Endothelial cell of umbilical vein (primary cell): ENCODE results near the gene MAGI1. TPM values are rescaled to one million over a fixed set of nuclear protein-coding genes. Genes with fewer than 3 reads are reported as not detected.

Experiments used
- BruUV-seq: library from RNA; stranded (reverse); fragments of 400-500 nt; replicated peaks from 2 replicates; lab custom pipeline; 2021; lab: Mats Ljungman, UMichigan
- CTCF ChIA-PET: fragments of 300-600, 350-600 bp; sonication (Branson Sonifier 250); formaldehyde crosslinking; loops from one replicate; lab custom pipeline; 2021; ENCODE audit warnings: antibody characterized with exemption, inconsistent platforms; lab: Charles Lee
- POLR2A ChIA-PET: fragments of 300-600, 350-600 bp; sonication (Branson Sonifier 250); formaldehyde crosslinking; loops from one replicate; lab custom pipeline; 2021; ENCODE audit warnings: antibody characterized with exemption, inconsistent platforms; lab: Charles Lee
- DNase-seq: peaks from one replicate; pipeline ENCODE4 v3.0.0-alpha.2; 2011; ENCODE audit warnings: low read depth, low spot score
- FAIRE-seq: peaks from 2 replicates; lab custom pipeline; 2011; peaks lifted over from hg19 to GRCh38; lab: Jason Lieb, UNC
- H2AFZ ChIP-seq: 2 replicates; pipeline ENCODE4 v1.6.0; 2012; ENCODE audit warnings: low read depth, low read length, control low read depth, inconsistent platforms
- H3K27ac ChIP-seq: 2 replicates; pipeline ENCODE4 v1.5.1; 2011; ENCODE audit warnings: low read depth, mild to moderate bottlenecking, control low read depth, low read length, moderate library complexity; ENCODE audit not compliant: insufficient read depth
- H3K27me3 ChIP-seq, 2 experiments: 2 replicates each; pipeline versions ENCODE4 v1.6.0 to v1.6.1; 2011; ENCODE audit warnings: low read length in 2 of 2, mixed read lengths in 1 of 2; ENCODE audit not compliant: control insufficient read depth in 2 of 2, insufficient read depth in 2 of 2
- H3K36me3 ChIP-seq, 2 experiments: 2 replicates in 1 of 2; 3 replicates in 1 of 2; pipeline ENCODE4 v1.5.1; 2011; ENCODE audit warnings: low read length in 2 of 2, mild to moderate bottlenecking in 1 of 2, moderate library complexity in 1 of 2; ENCODE audit not compliant: control insufficient read depth in 2 of 2, insufficient read depth in 2 of 2; ENCODE audit errors: extremely low read depth in 1 of 2
- H3K4me1 ChIP-seq: 3 replicates; pipeline ENCODE4 v1.5.1; 2011; ENCODE audit warnings: mild to moderate bottlenecking, low read length; ENCODE audit not compliant: control insufficient read depth, insufficient read depth; ENCODE audit errors: extremely low read depth
- H3K4me2 ChIP-seq: 2 replicates; pipeline ENCODE4 v1.6.1; 2011; ENCODE audit warnings: low read length, control low read depth, mixed read lengths; ENCODE audit not compliant: insufficient read depth
- H3K4me3 ChIP-seq, 3 experiments: fragments of 200-600 bp in 1 of 3; sonication (generic), shearing (Covaris generic) in 1 of 3; replicated peaks in 1 of 3; 2 replicates each; pipeline ENCODE4 v1.5.1; 2011 to 2016; ENCODE audit warnings: control low read depth in 3 of 3, low read length in 3 of 3, mild to moderate bottlenecking in 2 of 3, inconsistent platforms in 1 of 3, low read depth in 1 of 3, moderate library complexity in 1 of 3; ENCODE audit not compliant: insufficient read depth in 1 of 3
- H3K79me2 ChIP-seq: 2 replicates; pipeline ENCODE4 v1.6.0; 2012; ENCODE audit warnings: low read length, inconsistent platforms; ENCODE audit not compliant: control insufficient read depth, insufficient read depth
- H3K9ac ChIP-seq: replicated peaks from 2 replicates; pipeline ENCODE3; 2011; ENCODE audit warnings: low read length, control low read depth; ENCODE audit not compliant: insufficient read depth; ENCODE audit errors: extremely low read depth
- H3K9me1 ChIP-seq: replicated peaks from 3 replicates; pipeline ENCODE4 v1.6.0; 2011; ENCODE audit warnings: mild to moderate bottlenecking, low read length; ENCODE audit not compliant: control insufficient read depth, insufficient read depth; ENCODE audit errors: extremely low read depth
- H3K9me3 ChIP-seq: replicated peaks from 2 replicates; pipeline ENCODE4 v1.5.1; 2012; ENCODE audit warnings: low read length, inconsistent platforms; ENCODE audit not compliant: control insufficient read depth, insufficient read depth
- H4K20me1 ChIP-seq: replicated peaks from 2 replicates; pipeline ENCODE3; 2011; ENCODE audit warnings: mild to moderate bottlenecking, low read length; ENCODE audit not compliant: control insufficient read depth, insufficient read depth; ENCODE audit errors: extremely low read depth
- EZH2 ChIP-seq: IDR thresholded peaks from 2 replicates; pipeline ENCODE4 v1.6.1; 2012; ENCODE audit warnings: borderline replicate concordance, low read depth, mild to moderate bottlenecking, moderate library complexity, low read length, inconsistent platforms; ENCODE audit not compliant: severe bottlenecking
- FOS ChIP-seq: IDR thresholded peaks from 2 replicates; pipeline ENCODE4 v1.6.1; 2011; ENCODE audit warnings: mild to moderate bottlenecking, low read length, moderate library complexity, borderline replicate concordance; ENCODE audit not compliant: insufficient read depth
- GATA2 ChIP-seq: IDR thresholded peaks from 2 replicates; pipeline ENCODE4 v1.7.0; 2011; ENCODE audit warnings: low read depth, mild to moderate bottlenecking, moderate library complexity, mixed read lengths, low read length; ENCODE audit not compliant: insufficient read length, insufficient read depth
- JUN ChIP-seq: IDR thresholded peaks from 2 replicates; pipeline ENCODE4 v1.6.1; 2011; ENCODE audit warnings: borderline replicate concordance, low read depth; ENCODE audit not compliant: insufficient read length, insufficient read depth
- MYC ChIP-seq: IDR thresholded peaks from one replicate; pipeline ENCODE4 v1.6.1; 2011; ENCODE audit warnings: mild to moderate bottlenecking, low read depth, low read length
- POLR2A ChIP-seq: IDR thresholded peaks from 2 replicates; pipeline ENCODE4 v1.6.1; 2012; ENCODE audit warnings: low read depth, mild to moderate bottlenecking, control low read depth, low read length
- POLR2AphosphoS5 ChIP-seq: IDR thresholded peaks from 2 replicates; pipeline ENCODE4 v1.6.1; 2012; ENCODE audit warnings: low read depth, mild to moderate bottlenecking, control low read depth, low read length, moderate library complexity; ENCODE audit not compliant: insufficient read depth
- dilution Hi-C: fragments of 300-500 bp; cut with MboI; formaldehyde crosslinking; loops from one replicate; pipeline ENCODE4 v1.15.0; 2019; ENCODE audit warnings: low sequenced_read_pairs; ENCODE audit not compliant: extremely low pct_ligation_motif_present
- intact Hi-C: fragments of 100-400 bp; cut with micrococcal nuclease; formaldehyde crosslinking; loops from one replicate; pipeline ENCODE4 v1.10.0; 2022
- polyA plus RNA-seq, 4 experiments: library from polyadenylated mRNA; depleted of rRNA in 3 of 4; stranded (reverse) in 3 of 4; unstranded in 1 of 4; fragments of >200 nt; gene quantifications; 2 replicates each; pipeline versions ENCODE4 v1.2.1 to v1.2.3, GENCODE V29; 2011 to 2012; ENCODE audit warnings: missing spikeins in 1 of 4
- total RNA-seq: library from RNA; stranded (reverse); gene quantifications from 2 replicates; pipeline ENCODE4 v1.2.3, GENCODE V29; 2021
- TF ChIP-seq, protein P1 (sequence below): IDR thresholded peaks from 2 replicates; pipeline ENCODE4 v1.6.1; 2011; ENCODE audit not compliant: insufficient read depth, insufficient read length
- TF ChIP-seq, protein P2 (sequence below), 2 donors: IDR thresholded peaks; 1 replicate in 1 of 2; 2 replicates in 1 of 2; pipeline ENCODE4 v1.5.1; 2011; ENCODE audit warnings: low read length in 2 of 2, mild to moderate bottlenecking in 2 of 2, moderate library complexity in 2 of 2, control low read depth in 1 of 2, inconsistent platforms in 1 of 2, low read depth in 1 of 2; ENCODE audit not compliant: insufficient read depth in 1 of 2; ENCODE audit errors: extremely low read depth in 1 of 2

MAGI1 gene
- total and polyA plus RNA-seq, 2 donors (not counting 3 experiments of a cell fraction or from before 2014, with no cell fraction given): 10.1 to 47.9 TPM

- Histone ChIP-seq H3K9me1 (no peaks in the 10 kb centered on the region), H3K36me3 (no peaks in the 10 kb centered on the region), H3K9ac (no peak overlapping the region), H3K4me2 (no peak overlapping the region), H3K79me2 (no peaks in the 10 kb centered on the region), H3K4me1 (no peaks in the 10 kb centered on the region), H3K27me3 (no peaks in the 10 kb centered on the region), H3K27ac (no peak overlapping the region), H4K20me1 (peaks cover 2% of the 10 kb centered on the region), H3K9me3 (no peaks in the 10 kb centered on the region), H3K4me3 (no peak overlapping the region), H2AFZ (no peak overlapping the region)
- CTCF ChIA-PET: no interaction called here
- dilution Hi-C loops (no loop called here), intact Hi-C loops (no loop called here)
- no peak for TF ChIP-seq JUN
- POLR2A ChIA-PET: no interaction called here
- no peak for DNase-seq
- no peak for FAIRE-seq
- BruUV-seq: no TSS peak
These were observed 453.8 kb downstream of the MAGI1 start for GRCh38 chr3:65584913-65585312.

- Histone ChIP-seq H3K9me3 (no peaks in the 10 kb centered on the region), H3K79me2 (no peaks in the 10 kb centered on the region), H3K27ac (no peak overlapping the region), H2AFZ (no peak overlapping the region), H4K20me1 (peaks cover 2% of the 10 kb centered on the region), H3K27me3 (no peaks in the 10 kb centered on the region), H3K36me3 (no peaks in the 10 kb centered on the region), H3K9me1 (no peaks in the 10 kb centered on the region), H3K9ac (no peak overlapping the region), H3K4me2 (no peak overlapping the region), H3K4me3 (no peak overlapping the region), H3K4me1 (no peaks in the 10 kb centered on the region)
- ChIA-PET POLR2A (no interaction called here), CTCF (interaction anchor here (0.7 to 1.5 kb wide), 4 partner anchors 14 to 54 kb away, joined by 3 to 8 read pairs (median 4); no protein-coding TSS in a partner anchor)
- no TSS peak for BruUV-seq
- DNase-seq (no peak), FAIRE-seq (no peak)
- TF ChIP-seq GATA2 (no peak), FOS (no peak), POLR2AphosphoS5 (no peak), POLR2A (no peak), EZH2 (no peak), MYC (no peak), JUN (no peak)
- TF ChIP-seq, protein P1, sequence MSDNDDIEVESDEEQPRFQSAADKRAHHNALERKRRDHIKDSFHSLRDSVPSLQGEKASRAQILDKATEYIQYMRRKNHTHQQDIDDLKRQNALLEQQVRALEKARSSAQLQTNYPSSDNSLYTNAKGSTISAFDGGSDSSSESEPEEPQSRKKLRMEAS: no peak
- TF ChIP-seq, protein P2, sequence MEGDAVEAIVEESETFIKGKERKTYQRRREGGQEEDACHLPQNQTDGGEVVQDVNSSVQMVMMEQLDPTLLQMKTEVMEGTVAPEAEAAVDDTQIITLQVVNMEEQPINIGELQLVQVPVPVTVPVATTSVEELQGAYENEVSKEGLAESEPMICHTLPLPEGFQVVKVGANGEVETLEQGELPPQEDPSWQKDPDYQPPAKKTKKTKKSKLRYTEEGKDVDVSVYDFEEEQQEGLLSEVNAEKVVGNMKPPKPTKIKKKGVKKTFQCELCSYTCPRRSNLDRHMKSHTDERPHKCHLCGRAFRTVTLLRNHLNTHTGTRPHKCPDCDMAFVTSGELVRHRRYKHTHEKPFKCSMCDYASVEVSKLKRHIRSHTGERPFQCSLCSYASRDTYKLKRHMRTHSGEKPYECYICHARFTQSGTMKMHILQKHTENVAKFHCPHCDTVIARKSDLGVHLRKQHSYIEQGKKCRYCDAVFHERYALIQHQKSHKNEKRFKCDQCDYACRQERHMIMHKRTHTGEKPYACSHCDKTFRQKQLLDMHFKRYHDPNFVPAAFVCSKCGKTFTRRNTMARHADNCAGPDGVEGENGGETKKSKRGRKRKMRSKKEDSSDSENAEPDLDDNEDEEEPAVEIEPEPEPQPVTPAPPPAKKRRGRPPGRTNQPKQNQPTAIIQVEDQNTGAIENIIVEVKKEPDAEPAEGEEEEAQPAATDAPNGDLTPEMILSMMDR (IDR thresholded peaks at IDR 0.05; ENCODE audit: extremely low read depth in 1 of 2, insufficient read depth in 1 of 2, low read depth in 1 of 2, low read length in 2 of 2): no peak
- intact Hi-C loops (no loop called here), dilution Hi-C loops (no loop called here)
These were observed 454.7 kb downstream of the MAGI1 start for GRCh38 chr3:65584002-65584401.
